Hair follicular keratinocyte (primary cell): ENCODE measurements around the gene SPRED3. TPM values are rescaled to one million over a fixed set of nuclear protein-coding genes. Genes with fewer than 3 reads are reported as not detected.

Experiments
- total RNA-seq: library from RNA; depleted of rRNA; stranded (reverse); fragments of >200 nt; gene quantifications from 2 replicates; pipeline ENCODE4 v1.2.3, GENCODE V29; 2015

The SPRED3 gene, protein sequence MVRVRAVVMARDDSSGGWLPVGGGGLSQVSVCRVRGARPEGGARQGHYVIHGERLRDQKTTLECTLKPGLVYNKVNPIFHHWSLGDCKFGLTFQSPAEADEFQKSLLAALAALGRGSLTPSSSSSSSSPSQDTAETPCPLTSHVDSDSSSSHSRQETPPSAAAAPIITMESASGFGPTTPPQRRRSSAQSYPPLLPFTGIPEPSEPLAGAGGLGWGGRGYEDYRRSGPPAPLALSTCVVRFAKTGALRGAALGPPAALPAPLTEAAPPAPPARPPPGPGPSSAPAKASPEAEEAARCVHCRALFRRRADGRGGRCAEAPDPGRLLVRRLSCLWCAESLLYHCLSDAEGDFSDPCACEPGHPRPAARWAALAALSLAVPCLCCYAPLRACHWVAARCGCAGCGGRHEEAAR
- 1.6 and 3.2 TPM in 2 replicates for total RNA-seq

GRCh38 chr19:38388349-38389100, at the start of gene SPRED3:
TSS of gene SPRED3 (plus strand) at chr19:38388697. CDS start at chr19:38390303, 1,606 bp downstream.

DNA sequence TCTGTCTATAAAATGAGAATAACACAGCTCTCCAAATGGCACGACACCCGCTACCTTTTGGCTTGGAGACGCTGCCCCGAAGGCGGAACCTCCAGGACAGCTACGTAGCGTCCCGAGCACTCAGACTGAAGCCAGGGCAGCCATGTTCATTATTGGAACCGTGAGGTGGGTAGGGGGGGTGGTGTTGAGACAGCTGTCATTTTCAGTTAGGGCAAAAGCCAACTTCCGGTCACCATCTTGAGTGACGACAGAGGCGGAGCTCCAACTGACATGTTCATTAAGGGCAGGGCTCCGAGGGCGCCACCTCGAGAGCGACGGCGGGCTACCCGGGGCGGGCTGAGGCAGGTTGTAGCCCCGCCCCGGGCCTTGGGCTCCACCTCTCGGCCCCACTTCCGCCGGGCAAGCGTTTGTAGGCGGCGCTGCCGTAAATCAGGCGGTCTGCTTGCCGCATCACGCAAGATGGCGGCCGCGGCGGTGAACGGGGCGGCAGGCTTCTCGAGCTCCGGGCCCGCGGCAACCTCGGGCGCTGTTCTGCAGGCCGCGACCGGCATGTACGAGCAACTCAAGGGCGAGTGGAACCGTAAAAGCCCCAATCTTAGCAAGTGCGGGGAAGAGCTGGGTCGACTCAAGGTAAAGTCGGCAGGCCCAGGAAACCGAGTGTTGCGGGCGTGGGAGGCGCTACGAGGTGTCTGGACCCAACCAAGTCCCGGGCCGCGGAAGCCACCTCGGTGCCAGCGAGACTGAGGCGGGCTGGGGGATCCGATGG, 14.0 kb upstream of the SPRED3 start, which contains the start of gene PSMD8:
Gene PSMD8 (plus strand): TSS at position 240 of the 766 bp plus-strand sequence. CDS start 31 bp downstream, at position 271.

GRCh38 chr19:38387550-38388348, 748 bp upstream of the SPRED3 start, which contains the start of gene GGN:
TSS of gene GGN (minus strand) at chr19:38388034. CDS start at chr19:38387261, 773 bp downstream.

GRCh38 chr19:38402967-38403674, 14.6 kb downstream of the SPRED3 start, which contains the start of gene FAM98C:
TSS of gene FAM98C (plus strand) at chr19:38403093. CDS start at chr19:38403154, 61 bp downstream.

GRCh38 chr19:38425810-38426466, 37.4 kb downstream of the SPRED3 start, which contains the start of gene RASGRP4:
TSS of gene RASGRP4 (minus strand) at chr19:38426219. CDS start at chr19:38426091, 128 bp downstream.

DNA sequence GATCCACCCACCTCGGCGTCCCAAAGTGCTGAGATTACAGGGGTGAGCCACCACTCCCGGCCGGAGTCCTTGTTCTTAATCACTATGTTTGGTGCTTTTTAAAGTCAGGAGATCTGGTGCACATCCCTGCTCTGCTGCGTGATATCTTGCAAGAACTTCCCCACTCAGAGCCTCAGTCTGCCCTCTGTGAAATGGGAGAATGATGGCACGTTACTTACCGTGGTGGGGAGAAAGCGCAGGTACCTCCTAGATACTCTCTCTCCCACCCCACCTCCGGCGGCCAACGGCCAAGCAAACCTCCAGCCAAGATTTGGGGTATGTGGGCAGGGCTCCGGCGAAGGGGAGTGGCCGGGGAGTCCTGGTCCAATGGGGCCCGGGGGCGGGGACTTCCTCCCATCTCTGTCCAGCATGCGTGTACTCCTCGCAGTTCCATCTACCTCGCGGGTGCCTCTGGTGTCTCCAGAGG, 44.8 kb downstream of the SPRED3 start, which contains the start of gene RYR1:
Gene RYR1 (plus strand): TSS at position 424 of the 466 bp plus-strand sequence. CDS start 139 bp downstream, outside the sequence.

Other genes with a start within 250 kb of the SPRED3 start
- gene DPF1, start 164.5 kb upstream of the SPRED3 start, total RNA-seq: 2.0 and 2.3 TPM in 2 replicates
- 3.3 and 19.9 TPM in 2 replicates for gene PPP1R14A, start 132.3 kb upstream of the SPRED3 start, total RNA-seq
- gene SPINT2, start 124.1 kb upstream of the SPRED3 start, total RNA-seq: 757 and 1,192 TPM in 2 replicates
- 606 and 644 TPM in 2 replicates for gene C19orf33, start 84.4 kb upstream of the SPRED3 start, total RNA-seq
- 121 and 122 TPM in 2 replicates for gene YIF1B, start 72.8 kb upstream of the SPRED3 start, total RNA-seq
- 27.4 and 27.8 TPM in 2 replicates for gene KCNK6, start 68.9 kb upstream of the SPRED3 start, total RNA-seq
- 0.78 TPM in 1 of 2 replicates, not detected in the other for gene CATSPERG, start 52.9 kb upstream of the SPRED3 start, total RNA-seq
- 357 and 374 TPM in 2 replicates for gene PSMD8, start 14.1 kb upstream of the SPRED3 start, total RNA-seq
- 0.08 and 0.55 TPM in 2 replicates for gene GGN, start 663 bp upstream of the SPRED3 start, total RNA-seq
- gene FAM98C, start 14.4 kb downstream of the SPRED3 start, total RNA-seq: 18.3 and 20.2 TPM in 2 replicates
- not detected in 2 replicates for gene RASGRP4, start 37.5 kb downstream of the SPRED3 start, total RNA-seq
- gene RYR1, start 45.0 kb downstream of the SPRED3 start, total RNA-seq: 1.8 and 3.7 TPM in 2 replicates
- gene MAP4K1, start 229.3 kb downstream of the SPRED3 start, total RNA-seq: 0.15 and 0.47 TPM in 2 replicates
- 607 and 644 TPM in 2 replicates for gene EIF3K, start 230.5 kb downstream of the SPRED3 start, total RNA-seq